NCI-H524 treated with DMSO at 0.1 percent for 48 hours (cell line): ENCODE data around the gene SEC14L1.

Source experiments
- DNase-seq: peaks from one replicate; lab custom pipeline; 2025; lab: John Stamatoyannopoulos, UW

The SEC14L1 gene

DNA sequence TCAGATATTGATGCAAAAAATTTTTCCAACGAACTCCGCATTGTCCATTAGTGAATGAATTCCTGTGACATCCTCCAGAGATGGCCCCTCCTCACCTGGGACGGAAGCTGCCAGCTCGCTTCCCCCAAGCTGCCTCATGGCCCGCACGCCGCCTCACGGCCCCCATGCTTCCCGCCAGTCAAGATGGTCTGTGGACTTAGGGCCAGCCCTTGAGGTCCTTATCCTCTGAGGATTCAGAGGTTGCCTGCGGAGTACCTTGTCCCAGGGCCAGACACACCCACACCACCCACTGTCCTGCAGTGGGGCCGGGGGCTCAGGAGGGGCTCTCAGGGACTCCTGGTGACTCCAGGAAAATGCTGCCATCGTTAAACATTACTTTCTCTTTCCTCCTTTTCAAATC, 73.6 kb downstream of the SEC14L1 start:
- no peak for DNase-seq

DNA sequence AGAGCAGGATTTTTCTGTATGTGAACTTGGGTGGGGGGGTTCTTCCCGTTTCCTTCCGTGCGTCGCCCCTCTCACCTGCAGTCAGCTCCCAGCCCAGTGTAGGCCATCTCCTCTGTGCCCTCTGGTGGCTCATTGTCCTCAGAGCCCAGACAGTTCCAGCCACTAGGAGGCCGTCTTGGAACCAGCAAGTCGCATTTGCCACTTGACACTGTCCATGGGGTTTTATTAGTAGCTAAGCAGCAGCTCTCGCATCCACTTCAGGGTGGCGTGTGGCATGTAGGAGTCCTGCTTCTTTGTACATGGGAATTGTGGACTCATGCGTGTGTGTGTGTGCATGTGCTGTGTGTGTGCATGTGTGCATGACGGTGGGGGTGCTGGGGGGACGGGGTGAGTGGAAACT, 74.0 kb downstream of the SEC14L1 start:
- peak; percentile 13 for DNase-seq

DNA sequence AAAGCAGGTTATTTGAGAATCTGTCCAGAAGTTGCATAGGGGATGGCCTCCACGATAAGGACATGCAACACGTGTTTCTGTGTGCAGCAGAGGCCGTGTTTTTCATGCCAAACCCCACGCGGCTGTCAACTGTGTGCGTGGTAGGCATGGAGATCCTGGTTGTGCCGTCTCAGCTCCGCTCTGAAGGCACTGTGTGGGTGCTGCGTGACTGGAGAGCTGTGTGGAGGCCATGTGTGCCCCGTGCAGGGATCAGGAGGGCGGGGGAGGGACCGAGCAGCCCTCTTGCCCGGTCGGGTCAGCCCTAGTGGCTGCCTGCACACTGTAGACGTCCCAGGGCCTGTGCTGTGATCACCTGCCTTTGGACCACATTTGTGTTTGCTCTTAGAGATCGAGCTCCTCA, 74.5 kb downstream of the SEC14L1 start:
- DNase-seq = no peak

DNA sequence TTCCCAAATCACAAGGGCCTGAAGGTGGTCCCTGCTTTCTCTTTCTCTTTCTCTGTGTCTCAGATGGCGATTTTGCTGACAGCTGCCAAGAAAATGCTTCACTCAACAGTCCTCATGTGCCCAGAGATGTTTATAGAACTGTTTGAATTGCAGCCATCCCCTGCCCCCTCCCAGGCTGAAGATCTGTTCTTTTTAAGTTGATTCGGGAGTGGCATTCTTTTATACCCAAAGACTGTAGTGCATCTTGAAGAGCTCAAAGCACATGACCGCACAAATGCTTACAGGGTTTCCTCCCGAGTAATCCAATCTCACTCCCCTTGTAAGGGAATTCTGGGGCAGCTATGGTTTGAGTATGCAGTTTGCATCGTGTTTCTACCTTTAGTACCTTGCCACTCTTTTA, 75.7 kb downstream of the SEC14L1 start:
- DNase-seq = no peak

DNA sequence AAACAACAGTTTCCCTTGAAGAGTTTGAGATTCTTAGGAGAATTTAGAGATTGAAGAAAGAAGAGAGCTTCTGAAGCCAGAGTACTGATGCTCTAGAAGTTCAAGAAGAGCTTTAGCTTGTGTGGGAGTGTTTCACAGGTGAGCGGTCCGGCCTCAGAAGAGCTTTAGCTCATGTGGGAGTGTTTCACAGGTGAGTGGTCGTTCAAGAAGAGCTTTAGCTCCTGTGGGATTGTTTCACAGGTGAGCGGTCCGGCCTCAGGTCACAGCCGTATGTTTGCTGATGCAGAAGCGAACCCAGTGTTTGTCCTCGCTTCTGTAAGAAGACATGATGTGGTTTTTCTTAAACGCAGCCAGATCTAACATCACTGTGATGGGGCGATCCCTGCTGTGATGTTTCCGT, 76.4 kb downstream of the SEC14L1 start:
- no peak for DNase-seq

GRCh38 chr17:77217566-77217965, 76.8 kb downstream of the SEC14L1 start:
- no peak for DNase-seq

DNA sequence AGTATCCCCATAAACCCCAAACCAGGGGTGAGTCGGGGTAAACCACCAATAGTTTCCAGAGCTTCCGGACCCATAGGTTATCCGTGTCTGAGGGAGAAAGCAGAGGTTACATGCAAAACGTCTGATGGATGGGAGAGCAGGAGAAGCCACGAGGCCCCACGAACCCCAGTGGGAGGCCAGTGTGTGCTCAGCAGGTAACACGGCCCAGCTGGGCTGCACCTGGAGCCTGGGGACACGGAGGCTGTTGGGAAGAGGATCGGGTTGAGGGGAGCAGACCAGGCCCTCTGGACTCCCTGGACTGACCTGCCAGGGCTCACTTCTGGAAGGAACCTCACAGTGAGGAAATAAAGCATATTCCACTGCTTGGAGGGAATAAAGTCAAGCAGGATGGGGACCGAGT, 78.1 kb downstream of the SEC14L1 start:
- DNase-seq = no peak

DNA sequence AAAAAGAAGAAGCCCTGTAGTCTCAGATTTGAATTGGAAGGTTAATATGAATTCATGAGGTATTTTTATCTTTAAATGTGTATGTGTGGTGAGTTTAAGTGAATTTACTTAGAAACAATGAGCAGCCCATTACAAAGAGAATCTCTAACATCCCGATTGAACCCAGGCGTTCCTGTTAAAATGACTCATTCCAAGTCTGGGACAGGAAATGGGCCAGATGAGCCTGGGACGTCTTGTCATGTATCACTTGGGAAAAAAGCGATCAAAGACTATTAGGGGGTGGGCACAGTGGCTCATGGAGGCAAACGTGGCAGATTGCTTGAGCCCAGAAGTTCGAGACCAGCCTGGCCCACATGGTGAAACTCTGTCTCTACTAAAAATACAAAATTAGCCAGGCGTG, 81.6 kb downstream of the SEC14L1 start:
- no peak for DNase-seq

GRCh38 chr17:77223642-77224420, 83.1 kb downstream of the SEC14L1 start:
- no peak for DNase-seq

DNA sequence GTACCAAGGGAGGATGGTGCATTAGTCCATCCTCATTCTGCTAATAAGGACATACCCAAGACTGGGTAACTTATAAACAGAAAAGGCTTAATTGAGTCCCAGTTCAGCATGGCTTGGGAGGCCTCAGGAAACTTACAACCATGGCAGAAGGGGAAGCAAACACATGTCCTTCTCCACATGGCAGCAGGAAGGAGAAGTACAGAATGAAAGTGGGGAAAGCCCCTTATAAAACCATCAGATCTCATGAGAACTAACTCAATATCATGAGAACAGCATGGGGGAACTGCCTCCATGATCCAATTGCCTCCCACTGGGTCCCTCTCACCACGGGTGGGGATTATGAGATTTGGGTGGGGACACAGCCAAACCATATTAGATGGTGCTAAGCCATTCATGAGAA, 84.5 kb downstream of the SEC14L1 start:
- no peak for DNase-seq

DNA sequence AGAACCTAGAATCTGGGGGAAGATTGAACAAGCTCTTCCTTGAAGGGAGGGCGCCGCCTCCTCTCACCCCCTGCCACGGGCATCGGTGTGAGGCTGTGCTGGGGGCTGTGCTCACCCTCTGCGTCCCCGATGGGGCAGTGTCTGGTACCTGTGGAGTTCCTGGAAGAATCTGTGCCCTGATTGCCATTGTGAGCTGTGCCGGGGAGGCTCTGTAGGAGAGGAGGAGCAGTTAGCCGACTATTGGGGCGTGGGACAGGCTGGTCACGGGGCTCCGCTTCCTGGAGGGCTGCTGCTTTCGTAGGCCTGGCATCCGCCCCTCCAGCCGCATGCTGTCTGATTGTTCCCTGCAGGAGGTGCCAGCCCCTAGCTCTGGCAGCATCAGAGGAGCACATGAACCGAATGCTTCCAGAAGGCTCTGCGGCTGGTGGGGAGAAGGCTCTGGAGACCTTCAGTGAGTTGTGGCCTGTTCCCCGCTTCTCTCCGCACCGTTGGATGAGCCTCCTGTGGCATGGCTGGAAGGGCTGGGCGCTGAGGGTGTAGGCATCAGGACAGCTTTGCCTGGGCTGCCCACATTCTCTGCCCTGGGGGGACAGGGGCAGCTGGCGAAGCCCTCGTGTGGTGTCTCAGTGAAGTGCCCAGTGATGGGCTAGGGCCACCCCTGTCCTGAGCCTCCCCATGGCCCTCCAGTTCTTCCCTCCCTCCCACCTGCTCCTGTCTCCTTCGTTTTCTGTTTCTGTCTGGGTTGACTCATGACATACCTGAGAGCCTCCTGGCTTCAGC, 86.9 kb downstream of the SEC14L1 start:
- DNase-seq = no peak

GRCh38 chr17:77228241-77228752, 87.5 kb downstream of the SEC14L1 start:
- peak; percentile 88 for DNase-seq

- DNase-seq = no peak
Observed at GRCh38 chr17:77228816-77229215, 88.0 kb downstream of the SEC14L1 start.

GRCh38 chr17:77229786-77230435, 89.1 kb downstream of the SEC14L1 start:
- DNase-seq = no peak

- no peak for DNase-seq
Observed at GRCh38 chr17:77230436-77230830, 89.7 kb downstream of the SEC14L1 start.

DNA sequence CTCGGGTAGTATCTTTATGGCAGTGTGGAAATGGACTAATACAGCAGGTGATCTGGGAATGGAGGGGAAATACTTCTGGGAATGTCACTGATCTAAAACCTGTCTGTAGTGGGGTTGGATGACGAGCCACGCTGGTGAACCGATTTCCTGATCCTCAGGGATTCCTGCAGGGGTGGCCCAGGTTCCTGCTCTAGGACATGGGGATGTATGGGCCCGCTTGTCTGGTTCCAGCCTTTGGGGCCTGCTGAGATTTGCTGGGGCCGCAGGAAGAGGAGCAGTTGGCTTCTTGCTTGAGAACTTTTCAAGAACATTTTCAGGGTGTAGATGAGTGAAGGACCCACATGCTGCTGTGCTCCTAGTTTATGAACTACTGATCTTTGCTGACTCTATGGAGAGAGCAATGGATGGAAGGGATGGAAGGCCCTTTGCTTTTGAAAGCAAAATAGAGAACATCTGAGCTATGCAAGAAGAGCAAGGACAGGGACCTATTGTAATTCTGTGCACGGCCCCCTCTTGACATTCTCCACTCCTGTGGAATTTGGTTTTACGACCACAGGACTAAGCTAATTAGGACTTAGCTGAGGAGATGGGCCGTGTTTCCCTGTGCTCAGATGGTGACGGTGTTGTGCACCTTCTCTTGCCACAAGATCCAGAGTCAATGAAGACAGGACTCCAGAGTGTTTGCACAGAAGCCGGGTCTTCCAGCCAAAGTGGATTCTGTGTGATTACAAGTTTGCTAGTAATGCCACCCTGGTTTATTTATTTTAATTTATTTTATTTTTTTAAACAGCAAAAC, 90.5 kb downstream of the SEC14L1 start:
- DNase-seq = no peak

DNA sequence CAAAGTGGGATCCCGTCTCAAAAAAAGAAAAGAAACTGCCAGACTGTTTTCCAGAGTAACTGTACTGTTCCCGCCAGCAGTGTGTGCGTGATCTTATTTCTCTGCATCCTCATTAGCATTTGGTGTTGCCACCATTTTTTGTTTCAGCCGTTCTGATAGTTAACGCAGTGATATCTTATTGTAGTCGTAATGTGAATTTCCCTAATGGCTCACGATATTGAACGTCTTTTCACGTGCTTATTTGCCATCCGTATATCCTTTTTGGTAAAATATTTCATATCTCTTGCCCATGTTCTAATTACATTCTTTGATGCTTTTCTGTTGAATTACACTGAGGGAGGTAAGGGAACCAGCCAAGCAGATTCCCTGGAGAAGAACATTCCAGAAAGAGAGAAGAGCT, 92.4 kb downstream of the SEC14L1 start:
- DNase-seq = no peak

DNA sequence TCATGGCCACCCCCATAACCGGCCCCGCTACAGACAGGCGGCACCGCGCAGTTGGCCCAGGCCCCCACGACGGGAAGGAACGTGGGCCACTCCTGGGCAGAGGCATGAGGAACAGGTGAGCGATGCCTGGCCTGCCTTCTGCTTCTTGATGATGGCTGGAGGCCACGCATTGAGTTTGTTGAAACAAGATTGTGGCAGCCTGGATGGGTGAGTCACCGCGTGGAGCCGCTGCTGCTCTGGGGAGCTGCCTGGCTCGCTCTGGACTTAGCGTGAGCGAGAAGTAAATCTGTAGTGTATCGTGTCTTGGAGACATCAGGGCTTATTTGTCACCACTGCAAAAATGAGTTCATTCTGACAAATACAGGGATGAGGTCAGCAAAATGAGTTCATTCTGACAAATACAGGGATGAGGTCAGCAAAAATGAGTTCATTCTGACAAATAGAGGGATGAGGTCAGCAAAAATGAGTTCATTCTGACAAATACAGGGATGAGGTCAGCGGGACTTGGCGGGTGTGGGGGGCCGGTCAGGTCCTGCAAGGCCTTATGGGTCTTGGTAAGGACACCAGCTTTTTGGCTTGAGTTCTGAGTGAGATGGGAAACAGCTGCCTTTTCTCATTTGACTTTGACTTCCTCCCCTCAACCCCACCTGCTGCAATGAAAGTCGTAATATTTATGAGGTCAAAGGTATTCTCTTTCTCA, 93.0 kb downstream of the SEC14L1 start:
- DNase-seq = no peak

DNA sequence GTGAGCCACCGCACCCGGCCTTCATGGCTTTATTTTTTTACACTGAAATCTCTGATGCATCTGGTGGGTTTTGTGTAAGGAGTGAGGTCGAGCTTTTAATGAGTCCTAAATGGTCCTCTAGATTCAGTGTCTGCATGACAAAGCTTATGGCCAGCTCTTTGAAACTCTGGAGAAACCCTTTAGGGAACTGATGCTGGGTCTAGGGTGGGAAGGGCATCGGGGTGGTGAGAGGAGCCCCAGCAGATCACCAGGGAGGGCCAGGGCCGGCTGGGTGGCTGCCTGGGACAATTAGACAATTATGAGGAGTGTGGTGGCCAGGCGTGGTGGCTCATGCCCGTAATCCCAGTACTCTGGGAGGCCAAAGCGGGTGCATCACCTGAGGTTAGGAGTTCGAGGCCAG, 93.9 kb downstream of the SEC14L1 start:
- DNase-seq = no peak

GRCh38 chr17:77235370-77235941, 94.7 kb downstream of the SEC14L1 start:
- no peak for DNase-seq
